GM15510 (cell line): ENCODE measurements around the gene EYA4.

ENCODE experiments used
- POLR2A ChIP-seq: IDR thresholded peaks from 3 replicates; pipeline ENCODE4 v1.6.1; 2011; ENCODE audit warnings: borderline replicate concordance; ENCODE audit not compliant: insufficient read length; ENCODE audit errors: extremely low read depth

Gene EYA4

GRCh38 chr6:133512410-133513016 lies 271.4 kb downstream of the EYA4 start:
- no peak for TF ChIP-seq POLR2A

GRCh38 chr6:133523816-133524215 lies 282.7 kb downstream of the EYA4 start:
- TF ChIP-seq POLR2A: no peak

- no peak for TF ChIP-seq POLR2A
Observed at GRCh38 chr6:133526436-133526835, 285.3 kb downstream of the EYA4 start.

- TF ChIP-seq POLR2A: no peak
Observed at GRCh38 chr6:133528566-133528965, 287.4 kb downstream of the EYA4 start.

- TF ChIP-seq POLR2A: no peak
Observed at GRCh38 chr6:133532908-133533307, 291.8 kb downstream of the EYA4 start.

GRCh38 chr6:133539502-133540259 lies 298.5 kb downstream of the EYA4 start:
- no peak for TF ChIP-seq POLR2A

- no peak for TF ChIP-seq POLR2A
Observed at GRCh38 chr6:133540361-133540760, 299.2 kb downstream of the EYA4 start.

- TF ChIP-seq POLR2A: no peak
Observed at GRCh38 chr6:133541040-133541439, 299.9 kb downstream of the EYA4 start.

GRCh38 chr6:133542056-133542821 lies 301.1 kb downstream of the EYA4 start:
- TF ChIP-seq POLR2A: no peak

GRCh38 chr6:133544419-133544818 lies 303.3 kb downstream of the EYA4 start:
- no peak for TF ChIP-seq POLR2A

- no peak for TF ChIP-seq POLR2A
Observed at GRCh38 chr6:133546098-133546497, 304.9 kb downstream of the EYA4 start.

GRCh38 chr6:133547136-133547535 lies 306.0 kb downstream of the EYA4 start:
- TF ChIP-seq POLR2A: no peak

GRCh38 chr6:133548423-133549159 lies 307.4 kb downstream of the EYA4 start:
- TF ChIP-seq POLR2A: no peak

- TF ChIP-seq POLR2A: no peak
Observed at GRCh38 chr6:133549371-133549801, 308.2 kb downstream of the EYA4 start.

GRCh38 chr6:133550026-133550425 lies 308.9 kb downstream of the EYA4 start:
- TF ChIP-seq POLR2A: no peak
